HEK293 (cell line): Measurements from ENCODE around the gene TBXA2R.

Experiments
- GLIS1 ChIP-seq: fragments of 450-650 bp; formaldehyde crosslinking; IDR thresholded peaks from 2 replicates; pipeline ENCODE4 v1.5.1; 2016; ENCODE audit warnings: missing biosample characterization, missing genetic modification characterization
- KLF1 ChIP-seq: fragments of 450-650 bp; formaldehyde crosslinking; IDR thresholded peaks from 2 replicates; pipeline ENCODE4 v1.5.1; 2016; ENCODE audit warnings: missing biosample characterization, missing genetic modification characterization
- KLF9 ChIP-seq: fragments of 450-650 bp; formaldehyde crosslinking; IDR thresholded peaks from 2 replicates; pipeline ENCODE4 v1.5.1; 2016; ENCODE audit warnings: missing biosample characterization, missing genetic modification characterization, low read depth
- OVOL3 ChIP-seq: fragments of 450-650 bp; formaldehyde crosslinking; IDR thresholded peaks from 2 replicates; pipeline ENCODE4 v1.5.1; 2016; ENCODE audit warnings: missing biosample characterization, missing genetic modification characterization
- PBX3 ChIP-seq: sonication (generic); formaldehyde crosslinking; IDR thresholded peaks from 2 replicates; pipeline ENCODE4 v1.8.1; 2022; ENCODE audit warnings: mild to moderate bottlenecking, moderate library complexity, missing genetic modification reagents
- ZNF121 ChIP-seq: fragments of 450-650 bp; formaldehyde crosslinking; IDR thresholded peaks from 2 replicates; pipeline ENCODE4 v1.5.1; 2016; ENCODE audit warnings: missing biosample characterization, missing genetic modification characterization
- ZNF362 ChIP-seq: fragments of 450-650 bp; formaldehyde crosslinking; IDR thresholded peaks from 2 replicates; pipeline ENCODE4 v1.5.1; 2016; ENCODE audit warnings: missing biosample characterization, missing genetic modification characterization
- ZNF473 ChIP-seq: fragments of 450-650 bp; formaldehyde crosslinking; IDR thresholded peaks from 2 replicates; pipeline ENCODE4 v1.5.1; 2017; ENCODE audit warnings: missing biosample characterization, missing genetic modification characterization
- ZNF560 ChIP-seq: fragments of 450-650 bp; formaldehyde crosslinking; IDR thresholded peaks from 2 replicates; pipeline ENCODE4 v1.5.1; 2017; ENCODE audit warnings: missing biosample characterization, missing genetic modification characterization, borderline replicate concordance
- ZNF645 ChIP-seq: fragments of 450-650 bp; formaldehyde crosslinking; IDR thresholded peaks from 2 replicates; pipeline ENCODE4; 2016; ENCODE audit warnings: missing biosample characterization, missing genetic modification characterization
- ZNF777 ChIP-seq: fragments of 450-650 bp; formaldehyde crosslinking; IDR thresholded peaks from 2 replicates; pipeline ENCODE4 v1.5.1; 2017; ENCODE audit warnings: missing biosample characterization, missing genetic modification characterization, borderline replicate concordance
- ZNF792 ChIP-seq: fragments of 450-650 bp; formaldehyde crosslinking; IDR thresholded peaks from 2 replicates; pipeline ENCODE4 v1.5.1; 2016; ENCODE audit warnings: missing biosample characterization, missing genetic modification characterization
- ZNF837 ChIP-seq: fragments of 450-650 bp; formaldehyde crosslinking; IDR thresholded peaks from 2 replicates; pipeline ENCODE4 v1.5.1; 2016; ENCODE audit warnings: missing biosample characterization, missing genetic modification characterization
- ZNF843 ChIP-seq: fragments of 450-650 bp; formaldehyde crosslinking; IDR thresholded peaks from 2 replicates; pipeline ENCODE4 v1.5.1; 2016; ENCODE audit warnings: missing biosample characterization, missing genetic modification characterization
- ZSCAN23 ChIP-seq: fragments of 450-650 bp; formaldehyde crosslinking; IDR thresholded peaks from 2 replicates; pipeline ENCODE4 v1.5.1; 2016; ENCODE audit warnings: missing biosample characterization, missing genetic modification characterization
- TF ChIP-seq, protein P1 (sequence below): fragments of 450-650 bp; formaldehyde crosslinking; IDR thresholded peaks from 2 replicates; pipeline ENCODE4 v1.5.1; 2017; ENCODE audit warnings: missing biosample characterization, missing genetic modification characterization
- TF ChIP-seq, protein P2 (sequence below): fragments of 450-650 bp; formaldehyde crosslinking; IDR thresholded peaks from 2 replicates; pipeline ENCODE4 v1.5.1; 2016; ENCODE audit warnings: missing biosample characterization, missing genetic modification characterization, borderline replicate concordance
- TF ChIP-seq, protein P3 (sequence below): fragments of 450-650 bp; formaldehyde crosslinking; optimal IDR thresholded peaks from 2 replicates; pipeline ENCODE3; 2016; ENCODE audit warnings: missing biosample characterization, mild to moderate bottlenecking, missing genetic modification characterization

Gene TBXA2R

DNA sequence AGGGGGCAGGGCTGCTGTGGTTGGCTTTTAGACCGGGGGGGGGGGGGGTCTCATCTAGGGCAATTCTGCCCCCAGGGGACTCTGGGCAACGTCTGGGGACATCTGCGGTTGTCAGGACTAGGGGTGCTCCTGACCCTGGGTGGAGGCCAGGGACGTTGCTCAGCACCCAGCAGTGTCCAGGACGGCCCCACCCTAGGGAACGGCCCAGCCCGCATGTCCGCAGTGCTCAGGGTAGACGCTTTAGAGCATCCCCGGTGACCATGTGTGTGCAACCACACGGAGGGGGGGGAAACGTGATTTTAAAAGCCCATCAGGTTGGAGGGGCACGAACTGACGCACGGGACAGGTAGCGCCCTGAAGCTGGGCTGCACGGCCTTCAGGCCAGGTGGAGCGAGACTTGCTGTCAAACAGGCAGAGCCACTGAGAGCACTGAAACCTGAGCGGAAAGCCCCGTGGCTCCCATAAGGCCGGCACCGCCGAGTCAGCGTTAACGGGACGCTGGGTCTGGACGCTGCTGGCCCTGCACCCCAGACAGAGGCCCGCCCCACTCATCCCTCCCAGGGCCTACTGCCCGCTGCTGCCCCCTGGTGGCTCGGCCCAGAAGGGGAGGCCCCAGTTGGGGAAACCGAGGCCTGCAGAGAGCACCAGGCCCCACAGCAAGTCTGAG lies 11.6 kb upstream of the TBXA2R start (continued):
- no peak for TF ChIP-seq PBX3 (CRISPR knock-in tag)
- TF ChIP-seq ZNF362: no peak
- TF ChIP-seq ZNF121 (tag by site-specific recombination): no peak
- TF ChIP-seq ZSCAN23 (tag by site-specific recombination): no peak
- TF ChIP-seq ZNF837 (tag by site-specific recombination): no peak
- TF ChIP-seq, protein P1, sequence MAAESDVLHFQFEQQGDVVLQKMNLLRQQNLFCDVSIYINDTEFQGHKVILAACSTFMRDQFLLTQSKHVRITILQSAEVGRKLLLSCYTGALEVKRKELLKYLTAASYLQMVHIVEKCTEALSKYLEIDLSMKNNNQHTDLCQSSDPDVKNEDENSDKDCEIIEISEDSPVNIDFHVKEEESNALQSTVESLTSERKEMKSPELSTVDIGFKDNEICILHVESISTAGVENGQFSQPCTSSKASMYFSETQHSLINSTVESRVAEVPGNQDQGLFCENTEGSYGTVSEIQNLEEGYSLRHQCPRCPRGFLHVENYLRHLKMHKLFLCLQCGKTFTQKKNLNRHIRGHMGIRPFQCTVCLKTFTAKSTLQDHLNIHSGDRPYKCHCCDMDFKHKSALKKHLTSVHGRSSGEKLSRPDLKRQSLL (tag by site-specific recombination): no peak
- TF ChIP-seq ZNF645: no peak
- TF ChIP-seq, protein P2, sequence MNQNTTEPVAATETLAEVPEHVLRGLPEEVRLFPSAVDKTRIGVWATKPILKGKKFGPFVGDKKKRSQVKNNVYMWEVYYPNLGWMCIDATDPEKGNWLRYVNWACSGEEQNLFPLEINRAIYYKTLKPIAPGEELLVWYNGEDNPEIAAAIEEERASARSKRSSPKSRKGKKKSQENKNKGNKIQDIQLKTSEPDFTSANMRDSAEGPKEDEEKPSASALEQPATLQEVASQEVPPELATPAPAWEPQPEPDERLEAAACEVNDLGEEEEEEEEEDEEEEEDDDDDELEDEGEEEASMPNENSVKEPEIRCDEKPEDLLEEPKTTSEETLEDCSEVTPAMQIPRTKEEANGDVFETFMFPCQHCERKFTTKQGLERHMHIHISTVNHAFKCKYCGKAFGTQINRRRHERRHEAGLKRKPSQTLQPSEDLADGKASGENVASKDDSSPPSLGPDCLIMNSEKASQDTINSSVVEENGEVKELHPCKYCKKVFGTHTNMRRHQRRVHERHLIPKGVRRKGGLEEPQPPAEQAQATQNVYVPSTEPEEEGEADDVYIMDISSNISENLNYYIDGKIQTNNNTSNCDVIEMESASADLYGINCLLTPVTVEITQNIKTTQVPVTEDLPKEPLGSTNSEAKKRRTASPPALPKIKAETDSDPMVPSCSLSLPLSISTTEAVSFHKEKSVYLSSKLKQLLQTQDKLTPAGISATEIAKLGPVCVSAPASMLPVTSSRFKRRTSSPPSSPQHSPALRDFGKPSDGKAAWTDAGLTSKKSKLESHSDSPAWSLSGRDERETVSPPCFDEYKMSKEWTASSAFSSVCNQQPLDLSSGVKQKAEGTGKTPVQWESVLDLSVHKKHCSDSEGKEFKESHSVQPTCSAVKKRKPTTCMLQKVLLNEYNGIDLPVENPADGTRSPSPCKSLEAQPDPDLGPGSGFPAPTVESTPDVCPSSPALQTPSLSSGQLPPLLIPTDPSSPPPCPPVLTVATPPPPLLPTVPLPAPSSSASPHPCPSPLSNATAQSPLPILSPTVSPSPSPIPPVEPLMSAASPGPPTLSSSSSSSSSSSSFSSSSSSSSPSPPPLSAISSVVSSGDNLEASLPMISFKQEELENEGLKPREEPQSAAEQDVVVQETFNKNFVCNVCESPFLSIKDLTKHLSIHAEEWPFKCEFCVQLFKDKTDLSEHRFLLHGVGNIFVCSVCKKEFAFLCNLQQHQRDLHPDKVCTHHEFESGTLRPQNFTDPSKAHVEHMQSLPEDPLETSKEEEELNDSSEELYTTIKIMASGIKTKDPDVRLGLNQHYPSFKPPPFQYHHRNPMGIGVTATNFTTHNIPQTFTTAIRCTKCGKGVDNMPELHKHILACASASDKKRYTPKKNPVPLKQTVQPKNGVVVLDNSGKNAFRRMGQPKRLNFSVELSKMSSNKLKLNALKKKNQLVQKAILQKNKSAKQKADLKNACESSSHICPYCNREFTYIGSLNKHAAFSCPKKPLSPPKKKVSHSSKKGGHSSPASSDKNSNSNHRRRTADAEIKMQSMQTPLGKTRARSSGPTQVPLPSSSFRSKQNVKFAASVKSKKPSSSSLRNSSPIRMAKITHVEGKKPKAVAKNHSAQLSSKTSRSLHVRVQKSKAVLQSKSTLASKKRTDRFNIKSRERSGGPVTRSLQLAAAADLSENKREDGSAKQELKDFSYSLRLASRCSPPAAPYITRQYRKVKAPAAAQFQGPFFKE (tag by site-specific recombination): 0 out of 2 replicates have a peak, but pooled peaks have one; percentile 47
- no peak for TF ChIP-seq ZNF792 (tag by site-specific recombination)
- TF ChIP-seq ZNF473 (tag by site-specific recombination): no peak
- no peak for TF ChIP-seq OVOL3 (tag by site-specific recombination)
- TF ChIP-seq KLF1 (tag by site-specific recombination): 0 out of 2 replicates have a peak, but pooled peaks have one; percentile 8
- no peak for TF ChIP-seq ZNF777
- no peak for TF ChIP-seq KLF9
- TF ChIP-seq ZNF560 (tag by site-specific recombination): no peak
- TF ChIP-seq GLIS1 (tag by site-specific recombination): peak; percentile 65
- TF ChIP-seq, protein P3, sequence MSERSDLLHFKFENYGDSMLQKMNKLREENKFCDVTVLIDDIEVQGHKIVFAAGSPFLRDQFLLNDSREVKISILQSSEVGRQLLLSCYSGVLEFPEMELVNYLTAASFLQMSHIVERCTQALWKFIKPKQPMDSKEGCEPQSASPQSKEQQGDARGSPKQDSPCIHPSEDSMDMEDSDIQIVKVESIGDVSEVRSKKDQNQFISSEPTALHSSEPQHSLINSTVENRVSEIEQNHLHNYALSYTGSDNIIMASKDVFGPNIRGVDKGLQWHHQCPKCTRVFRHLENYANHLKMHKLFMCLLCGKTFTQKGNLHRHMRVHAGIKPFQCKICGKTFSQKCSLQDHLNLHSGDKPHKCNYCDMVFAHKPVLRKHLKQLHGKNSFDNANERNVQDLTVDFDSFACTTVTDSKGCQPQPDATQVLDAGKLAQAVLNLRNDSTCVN (tag by site-specific recombination): no peak
- TF ChIP-seq ZNF843 (tag by site-specific recombination): no peak
